Lung (tissue), 12 donors: ENCODE data around the gene DNAI4. TPM values are rescaled to one million over a fixed set of nuclear protein-coding genes. Genes with fewer than 3 reads are reported as not detected.

Experiments
- ATAC-seq: fragments of 200-7000 bp; cut with Tn5 transposase; one replicate; pipeline ENCODE4 v1.9.1; 2020; ENCODE audit warnings: moderate number of reproducible peaks; ENCODE audit not compliant: insufficient read depth, low FRiP score
- DNase-seq, 3 donors: peaks; one replicate each; pipeline ENCODE4 v3.0.0-alpha.2; 2013 to 2017
- H3K27ac ChIP-seq, 2 donors: one replicate each; pipeline ENCODE4 v1.5.1; 2013; ENCODE audit warnings: mild to moderate bottlenecking in 2 of 2, moderate library complexity in 2 of 2, control low read depth in 1 of 2, inconsistent platforms in 1 of 2, low read depth in 1 of 2, low read length in 1 of 2
- H3K27me3 ChIP-seq, 3 donors: one replicate each; pipeline ENCODE4 v1.5.1; 2013; ENCODE audit warnings: low read length in 2 of 3; ENCODE audit not compliant: control insufficient read depth in 3 of 3, insufficient read depth in 3 of 3
- H3K36me3 ChIP-seq, 4 donors: one replicate each; pipeline ENCODE4 v1.5.1; 2013; ENCODE audit warnings: low read length in 4 of 4, mild to moderate bottlenecking in 1 of 4, moderate library complexity in 1 of 4; ENCODE audit not compliant: control insufficient read depth in 4 of 4, insufficient read depth in 4 of 4
- H3K4me1 ChIP-seq, 5 donors: one replicate each; pipeline ENCODE4 v1.5.1; 2013; ENCODE audit warnings: low read length in 5 of 5, mild to moderate bottlenecking in 2 of 5, moderate library complexity in 1 of 5; ENCODE audit not compliant: control insufficient read depth in 5 of 5, insufficient read depth in 5 of 5
- H3K4me3 ChIP-seq: one replicate; pipeline ENCODE4 v1.5.1; 2013; ENCODE audit warnings: mild to moderate bottlenecking, control low read depth, moderate library complexity
- H3K9ac ChIP-seq, 2 donors: one replicate each; pipeline ENCODE4 v1.5.1; 2013; ENCODE audit warnings: low read length in 2 of 2, control low read depth in 1 of 2; ENCODE audit not compliant: insufficient read depth in 1 of 2
- H3K9me3 ChIP-seq, 4 donors: one replicate each; pipeline ENCODE4 v1.5.1; 2013; ENCODE audit warnings: low read length in 3 of 4, mild to moderate bottlenecking in 1 of 4, moderate library complexity in 1 of 4; ENCODE audit not compliant: control insufficient read depth in 4 of 4, insufficient read depth in 3 of 4
- WGBS, 2 donors: extraction: QIAGEN DNeasy Blood & Tissue Kit; methylation state at CpG; one replicate each; pipeline ENCODE4 v1.1.7; 2013; 5-methylcytosine and 5-hydroxymethylcytosine counted together
- polyA plus RNA-seq, 2 donors: library from polyadenylated mRNA; stranded (reverse); fragments of 200-250 nt; gene quantifications; one replicate each; pipeline ENCODE4 v1.2.1, GENCODE V29; 2013
- total RNA-seq, 2 donors: library from RNA; depleted of rRNA in 1 of 2; stranded (reverse); fragments of >200 nt in 1 of 2; gene quantifications; one replicate each; pipeline ENCODE4 v1.2.1, GENCODE V29; 2014 to 2021
- TF ChIP-seq, protein P1 (sequence below): IDR thresholded peaks from 2 replicates; pipeline ENCODE4 v1.5.1; 2012; ENCODE audit warnings: mild to moderate bottlenecking; ENCODE audit errors: control extremely low read depth, extremely low read depth
- donor health status: control.
- donor health status: control.
- donor health status: Bipolar disorder and iron deficiency.
- donor health status: healthy.
- donor health status: DM: yes; HTN: yes; CAD: no.

DNAI4 gene
- total and polyA plus RNA-seq, 4 donors = 4.4 to 61.1 (median 15.5) TPM

DNA sequence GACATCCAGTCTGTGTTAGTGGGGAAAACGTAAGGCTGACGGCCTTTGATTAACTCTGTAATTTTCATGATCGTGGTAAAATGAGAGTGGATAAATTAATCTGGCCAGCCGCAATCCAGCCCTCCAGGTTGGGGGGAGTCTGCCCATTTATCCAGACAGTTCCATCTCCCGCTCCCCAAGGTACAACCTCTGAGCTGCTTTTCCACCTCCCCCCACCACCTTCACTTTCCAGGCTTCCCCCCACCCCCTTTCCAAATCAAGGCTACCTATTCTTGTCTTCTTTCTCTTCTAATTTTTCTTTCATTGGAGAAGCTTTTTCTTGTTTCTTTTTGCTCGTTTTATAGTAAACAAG lies 6.1 kb upstream of the DNAI4 start:
- no peaks in the 10 kb centered on the region for H3K27me3 ChIP-seq
- peak overlapping the region; percentile 98 for H3K27ac ChIP-seq
- peak overlapping the region; percentile 82 for H3K4me3 ChIP-seq
- H3K36me3 ChIP-seq = no peaks in the 10 kb centered on the region
- H3K9ac ChIP-seq = peak overlapping the region; percentile 63 to 90
- peaks cover 2 to 28% (median 6%) of the 10 kb centered on the region in 5 donors for H3K4me1 ChIP-seq
- no peaks in the 10 kb centered on the region for H3K9me3 ChIP-seq
- DNase-seq = no peak
- ATAC-seq = no peak
- TF ChIP-seq, protein P1, sequence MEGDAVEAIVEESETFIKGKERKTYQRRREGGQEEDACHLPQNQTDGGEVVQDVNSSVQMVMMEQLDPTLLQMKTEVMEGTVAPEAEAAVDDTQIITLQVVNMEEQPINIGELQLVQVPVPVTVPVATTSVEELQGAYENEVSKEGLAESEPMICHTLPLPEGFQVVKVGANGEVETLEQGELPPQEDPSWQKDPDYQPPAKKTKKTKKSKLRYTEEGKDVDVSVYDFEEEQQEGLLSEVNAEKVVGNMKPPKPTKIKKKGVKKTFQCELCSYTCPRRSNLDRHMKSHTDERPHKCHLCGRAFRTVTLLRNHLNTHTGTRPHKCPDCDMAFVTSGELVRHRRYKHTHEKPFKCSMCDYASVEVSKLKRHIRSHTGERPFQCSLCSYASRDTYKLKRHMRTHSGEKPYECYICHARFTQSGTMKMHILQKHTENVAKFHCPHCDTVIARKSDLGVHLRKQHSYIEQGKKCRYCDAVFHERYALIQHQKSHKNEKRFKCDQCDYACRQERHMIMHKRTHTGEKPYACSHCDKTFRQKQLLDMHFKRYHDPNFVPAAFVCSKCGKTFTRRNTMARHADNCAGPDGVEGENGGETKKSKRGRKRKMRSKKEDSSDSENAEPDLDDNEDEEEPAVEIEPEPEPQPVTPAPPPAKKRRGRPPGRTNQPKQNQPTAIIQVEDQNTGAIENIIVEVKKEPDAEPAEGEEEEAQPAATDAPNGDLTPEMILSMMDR = no peak
- WGBS, 2 donors = 1% methylated on average over 6 of the region's 6 CpGs

DNA sequence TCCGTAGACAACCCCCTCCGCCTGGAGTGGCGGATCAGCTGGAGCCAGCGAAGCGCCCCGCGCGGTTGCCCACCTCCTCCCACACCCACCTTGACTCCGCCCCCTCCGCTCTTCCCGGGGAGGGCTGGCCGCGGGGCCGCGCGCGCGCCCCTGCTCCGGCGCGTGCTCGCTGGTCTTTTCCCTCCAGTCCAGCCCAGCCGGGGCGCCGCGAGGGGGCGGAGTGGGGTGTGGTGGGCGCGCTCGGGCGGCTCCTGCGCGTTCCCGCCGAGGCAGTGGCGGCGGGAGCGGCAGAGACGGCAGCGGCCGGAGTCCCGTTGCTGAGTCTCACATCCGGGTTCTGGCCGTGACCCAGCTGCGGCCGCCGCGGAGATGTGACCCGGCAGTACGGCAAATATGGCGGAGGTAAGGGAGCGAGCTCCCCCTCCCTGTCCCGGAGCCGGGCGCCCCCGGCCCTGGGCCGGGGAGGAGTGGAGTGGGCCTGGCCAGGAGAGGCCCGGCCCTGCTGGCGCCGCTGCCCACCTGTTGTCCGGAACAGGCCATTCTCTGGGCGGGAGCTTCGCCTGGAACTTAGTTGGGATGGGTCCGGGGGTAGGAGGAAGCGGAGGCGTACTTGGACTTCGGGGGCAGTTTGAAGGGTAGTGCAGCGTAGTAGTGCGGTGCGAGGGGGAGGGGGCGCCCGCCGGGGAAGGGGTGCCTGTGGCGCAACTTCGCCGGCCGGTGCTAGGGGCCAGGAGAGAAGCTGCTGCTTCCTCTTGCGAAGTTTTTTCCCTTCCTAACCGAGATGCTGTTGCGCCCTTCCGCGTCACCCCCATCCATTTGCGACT lies 5.6 kb upstream of the DNAI4 start:
- H3K4me1 ChIP-seq = peaks cover 2 to 31% (median 6%) of the 10 kb centered on the region in 5 donors
- H3K9ac ChIP-seq = peak overlapping the region; percentile 63 to 97
- no peaks in the 10 kb centered on the region for H3K27me3 ChIP-seq
- WGBS, 2 donors = 0 to 1% methylated on average over 62 to 83 of the region's 83 CpGs
- H3K27ac ChIP-seq = peak overlapping the region; percentile 98
- H3K4me3 ChIP-seq = peak overlapping the region; percentile 82
- ATAC-seq (peak; percentile 86), DNase-seq (peak; percentile 96 to 97 (median 96))
- TF ChIP-seq, protein P1 = peak; percentile 24
- no peaks in the 10 kb centered on the region for H3K9me3 ChIP-seq
- no peaks in the 10 kb centered on the region for H3K36me3 ChIP-seq

DNA sequence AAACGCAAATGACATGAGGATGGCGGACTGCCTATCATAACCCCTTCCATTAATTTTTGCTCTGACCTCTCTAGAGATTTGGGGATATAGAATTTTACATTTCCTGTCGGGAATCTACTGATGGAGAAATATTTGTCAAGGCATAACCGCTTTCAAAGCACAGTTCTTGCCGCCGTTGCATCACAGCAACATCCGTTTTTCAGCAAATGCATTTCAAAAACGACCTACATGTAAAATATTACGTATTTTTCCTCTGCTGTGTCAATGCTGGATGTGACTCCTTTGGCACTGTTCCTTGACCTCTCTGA lies 5.0 kb upstream of the DNAI4 start:
- WGBS, 2 donors = 9 to 12% methylated on average over 9 of the region's 9 CpGs

More for the DNA sequence above, 5.0 kb upstream of the DNAI4 start:
- Histone ChIP-seq H3K9ac (peak overlapping the region; percentile 39 to 97), H3K4me3 (peak overlapping the region; percentile 82), H3K27ac (peak overlapping the region; percentile 98), H3K9me3 (no peaks in the 10 kb centered on the region), H3K4me1 (peaks cover 2 to 31% (median 6%) of the 10 kb centered on the region in 5 donors), H3K27me3 (no peaks in the 10 kb centered on the region), H3K36me3 (no peaks in the 10 kb centered on the region)
- TF ChIP-seq, protein P1 = no peak
- ATAC-seq = no peak
- DNase-seq = no peak
